ENCODE results near the gene TMEM203. TPM values are rescaled to one million over a fixed set of nuclear protein-coding genes. Genes with fewer than 3 reads are reported as not detected.

Gene TMEM203
- total RNA-seq, 4 donors from 2014 or later: 24.7 to 45.9 (median 32.0) TPM

DNA sequence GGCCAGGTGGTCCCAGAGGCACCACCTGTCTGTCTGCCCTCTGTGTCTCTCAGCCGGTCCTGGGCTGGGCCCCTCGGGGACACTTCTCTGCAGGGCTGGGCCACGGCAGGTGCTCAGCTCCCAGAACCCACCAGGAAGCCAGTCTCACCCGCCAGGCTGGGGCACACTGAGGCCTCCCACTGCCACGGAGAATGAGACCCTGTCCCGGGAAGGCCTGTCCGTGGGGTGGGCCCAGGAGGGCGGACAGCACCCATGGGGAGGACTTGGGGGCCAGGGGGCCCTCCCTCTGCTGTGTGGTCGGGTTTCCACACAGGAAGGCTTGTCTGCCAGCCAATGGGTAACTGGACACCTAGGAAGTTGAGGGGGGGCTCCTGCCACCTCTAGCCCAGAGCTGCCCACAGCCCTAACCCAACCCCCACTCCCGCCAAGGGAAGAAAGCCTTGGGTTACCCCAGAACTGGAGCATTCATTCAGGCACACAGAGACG is 31.5 kb upstream of the TMEM203 start:
- intact Hi-C loops (cut with DNase I; ENCODE audit: low total_unique reads) (loop anchor here (2.0 to 10.0 kb wide), 2 partner anchors 26 to 452 kb away; no protein-coding TSS in a partner anchor), in situ Hi-C loops (cut with MboI; ENCODE audit: low sequenced_read_pairs in 4 of 4) (loop anchor here in 2 of 4 donors (10.0 kb wide), 1 partner anchor 122 kb away; the partner anchor contains the start of gene DPP7 (in 2 of the 2))
- Histone ChIP-seq H3K4me3 (peak overlapping the region; percentile 26 to 46 (median 35)), H3K4me1 (peaks cover 38 to 50% of the 10 kb centered on the region in 2 donors), H3K27ac (peak overlapping the region; percentile 63 to 79 (median 78)), H3K9me3 (no peaks in the 10 kb centered on the region), H3K27me3 (peaks cover 0 to 19% (median 0%) of the 10 kb centered on the region in 3 donors), H3K36me3 (peaks cover 0 to 4% of the 10 kb centered on the region in 2 donors)
- DNase-seq: no peak
- TF ChIP-seq, protein P1, sequence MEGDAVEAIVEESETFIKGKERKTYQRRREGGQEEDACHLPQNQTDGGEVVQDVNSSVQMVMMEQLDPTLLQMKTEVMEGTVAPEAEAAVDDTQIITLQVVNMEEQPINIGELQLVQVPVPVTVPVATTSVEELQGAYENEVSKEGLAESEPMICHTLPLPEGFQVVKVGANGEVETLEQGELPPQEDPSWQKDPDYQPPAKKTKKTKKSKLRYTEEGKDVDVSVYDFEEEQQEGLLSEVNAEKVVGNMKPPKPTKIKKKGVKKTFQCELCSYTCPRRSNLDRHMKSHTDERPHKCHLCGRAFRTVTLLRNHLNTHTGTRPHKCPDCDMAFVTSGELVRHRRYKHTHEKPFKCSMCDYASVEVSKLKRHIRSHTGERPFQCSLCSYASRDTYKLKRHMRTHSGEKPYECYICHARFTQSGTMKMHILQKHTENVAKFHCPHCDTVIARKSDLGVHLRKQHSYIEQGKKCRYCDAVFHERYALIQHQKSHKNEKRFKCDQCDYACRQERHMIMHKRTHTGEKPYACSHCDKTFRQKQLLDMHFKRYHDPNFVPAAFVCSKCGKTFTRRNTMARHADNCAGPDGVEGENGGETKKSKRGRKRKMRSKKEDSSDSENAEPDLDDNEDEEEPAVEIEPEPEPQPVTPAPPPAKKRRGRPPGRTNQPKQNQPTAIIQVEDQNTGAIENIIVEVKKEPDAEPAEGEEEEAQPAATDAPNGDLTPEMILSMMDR (IDR thresholded peaks at IDR 0.05 in 4 of 5, conservative IDR thresholded peaks at IDR 0.05 in 1 of 5): no peak
- TF ChIP-seq POLR2A (IDR thresholded peaks at IDR 0.05): no peak
- no peak for ATAC-seq

DNA sequence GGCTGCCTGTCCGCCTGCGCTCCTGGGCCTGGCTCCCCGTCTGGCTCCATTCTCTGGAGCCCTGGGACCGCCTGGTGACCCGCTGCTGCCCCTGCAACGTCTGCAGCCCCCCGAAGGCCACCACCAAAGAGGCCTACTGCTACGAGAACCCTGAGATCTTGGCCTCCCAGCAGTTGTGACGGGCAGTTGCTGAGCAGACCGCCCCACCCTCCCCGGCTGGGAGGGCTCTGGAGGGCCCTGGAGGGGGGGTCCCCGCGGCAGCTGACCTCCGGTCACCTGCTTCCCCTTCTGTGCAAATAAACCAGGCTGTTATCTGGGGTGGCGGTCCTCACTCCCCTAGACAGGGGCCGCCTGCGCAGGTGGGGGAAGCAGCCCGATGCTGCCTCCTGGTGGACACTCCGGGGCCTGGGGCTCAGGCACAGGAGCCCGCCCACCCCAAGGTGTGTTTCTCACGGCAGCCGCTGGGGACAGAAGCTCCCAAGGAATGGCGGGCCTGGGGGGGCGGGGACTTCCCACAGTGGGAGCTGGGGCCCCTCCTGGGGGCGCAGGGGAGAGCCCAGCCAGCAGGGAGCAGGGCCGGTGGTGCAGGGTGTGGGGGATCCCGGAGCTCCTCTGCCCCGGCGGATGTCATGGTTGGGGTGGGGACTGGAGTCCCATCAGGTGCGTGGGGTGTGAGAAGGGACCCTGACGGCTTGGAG is 30.9 kb upstream of the TMEM203 start:
- in situ Hi-C loops (cut with MboI; ENCODE audit: low sequenced_read_pairs in 4 of 4) (loop anchor here in 2 of 4 donors (10.0 kb wide), 1 partner anchor 122 kb away; the partner anchor contains the start of gene DPP7 (in 2 of the 2)), intact Hi-C loops (cut with DNase I; ENCODE audit: low total_unique reads) (loop anchor here (2.0 to 10.0 kb wide), 2 partner anchors 26 to 452 kb away; no protein-coding TSS in a partner anchor)
- H3K9me3 ChIP-seq: no peaks in the 10 kb centered on the region
- TF ChIP-seq, protein P1 (IDR thresholded peaks at IDR 0.05 in 4 of 5, conservative IDR thresholded peaks at IDR 0.05 in 1 of 5): peak; percentile 98 to 100 (median 99)
- no peak for TF ChIP-seq POLR2A (IDR thresholded peaks at IDR 0.05)
- DNase-seq (peak; percentile 76 to 85), ATAC-seq (peak; percentile 17 to 27)
- H3K36me3 ChIP-seq: no peaks in the 10 kb centered on the region
- peak overlapping the region; percentile 34 to 50 (median 41) for H3K4me3 ChIP-seq
- H3K4me1 ChIP-seq: peaks cover 38 to 47% of the 10 kb centered on the region in 2 donors
- peaks cover 0 to 19% (median 0%) of the 10 kb centered on the region in 3 donors for H3K27me3 ChIP-seq
- peak overlapping the region; percentile 63 to 79 (median 78) for H3K27ac ChIP-seq

DNA sequence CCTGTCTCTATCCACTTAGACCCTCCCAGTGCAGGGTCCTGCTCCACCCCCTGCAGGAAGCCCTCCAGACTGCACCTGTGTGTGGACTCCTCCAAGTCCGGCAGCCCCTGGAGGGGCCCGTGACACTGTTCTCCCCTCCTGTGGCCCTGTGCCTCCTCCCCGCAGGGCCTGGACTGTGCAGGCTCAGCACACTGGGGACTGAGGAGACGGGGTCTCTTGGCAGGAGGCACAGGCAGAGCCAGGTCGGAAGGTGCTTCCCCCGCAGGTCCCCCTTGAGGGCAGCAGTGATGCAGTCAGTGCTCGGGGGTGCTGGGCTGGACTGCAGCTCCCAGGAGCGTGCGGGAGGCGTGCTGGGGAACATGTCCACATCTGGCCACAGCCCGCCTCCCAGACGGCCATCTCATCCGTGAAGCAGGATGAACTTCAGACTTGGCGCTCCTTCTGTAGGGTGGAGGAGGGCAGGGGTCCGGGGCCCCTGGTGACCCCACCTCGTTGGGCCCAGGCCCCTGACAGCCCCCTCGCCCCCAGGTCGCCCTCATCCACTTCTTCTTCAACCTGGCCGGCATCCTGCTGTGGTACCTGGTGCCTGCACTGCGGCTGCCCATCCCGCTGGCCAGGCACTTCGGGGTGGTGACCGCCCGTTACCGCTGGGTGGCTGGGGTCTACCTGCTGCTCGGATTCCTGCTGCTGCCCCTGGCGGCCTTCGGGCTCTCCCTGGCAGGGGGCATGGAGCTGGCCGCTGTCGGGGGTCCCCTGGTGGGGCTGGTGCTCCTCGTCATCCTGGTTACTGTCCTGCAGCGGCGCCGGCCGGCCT is 30.2 kb upstream of the TMEM203 start:
- Histone ChIP-seq H3K9me3 (no peaks in the 10 kb centered on the region), H3K36me3 (no peaks in the 10 kb centered on the region), H3K4me1 (peaks cover 38 to 47% of the 10 kb centered on the region in 2 donors), H3K27ac (no peak overlapping the region), H3K4me3 (peak overlapping the region; percentile 34 to 50 (median 41)), H3K27me3 (peaks cover 3 to 25% (median 6%) of the 10 kb centered on the region in 3 donors)
- ATAC-seq: no peak
- no peak for DNase-seq
- intact Hi-C loops (cut with DNase I; ENCODE audit: low total_unique reads) (loop anchor here (2.0 to 10.0 kb wide), 2 partner anchors 27 to 451 kb away; no protein-coding TSS in a partner anchor), in situ Hi-C loops (cut with MboI; ENCODE audit: low sequenced_read_pairs in 4 of 4) (loop anchor here in 2 of 4 donors (10.0 kb wide), 1 partner anchor 121 kb away; the partner anchor contains the start of gene DPP7 (in 2 of the 2))
- TF ChIP-seq POLR2A (IDR thresholded peaks at IDR 0.05): no peak
- TF ChIP-seq, protein P1 (IDR thresholded peaks at IDR 0.05 in 4 of 5, conservative IDR thresholded peaks at IDR 0.05 in 1 of 5): no peak

DNA sequence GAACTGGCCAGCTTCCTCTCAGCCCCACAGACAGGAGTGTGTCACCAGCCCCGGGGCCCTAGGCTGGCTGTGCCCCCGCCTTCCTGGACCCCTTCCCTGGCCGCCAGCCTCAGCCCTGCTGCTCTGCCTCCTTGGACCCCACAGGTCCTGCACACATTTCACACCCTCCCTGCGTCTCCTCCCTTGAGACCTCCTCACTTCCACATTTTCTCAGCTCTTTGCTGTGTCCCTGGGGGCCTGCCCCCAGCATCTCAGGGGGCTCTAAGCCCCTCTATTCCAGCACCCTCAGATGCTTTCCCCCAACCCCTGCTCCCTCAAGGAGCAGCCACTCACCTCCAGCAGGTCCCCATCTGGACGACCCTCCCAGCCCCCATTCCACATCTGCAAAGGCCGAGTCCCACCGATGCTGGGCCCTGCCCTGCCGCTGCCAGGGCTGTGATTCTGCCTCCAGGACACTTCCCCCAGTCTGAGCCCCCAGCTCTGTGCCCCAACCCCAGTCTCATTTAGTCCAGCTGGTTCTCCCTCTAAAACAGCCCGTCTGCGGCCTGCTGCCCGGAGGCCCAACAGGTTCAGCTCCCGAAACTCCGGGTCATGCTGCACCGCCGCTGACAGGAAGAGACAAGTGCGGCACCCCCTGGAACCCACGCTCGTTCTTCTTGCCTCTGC is 29.4 kb upstream of the TMEM203 start:
- Histone ChIP-seq H3K4me3 (no peak overlapping the region), H3K27ac (no peak overlapping the region), H3K36me3 (no peaks in the 10 kb centered on the region), H3K9me3 (no peaks in the 10 kb centered on the region), H3K4me1 (peaks cover 38 to 45% of the 10 kb centered on the region in 2 donors), H3K27me3 (peaks cover 5 to 32% (median 13%) of the 10 kb centered on the region in 3 donors)
- in situ Hi-C loops (cut with MboI; ENCODE audit: low sequenced_read_pairs in 4 of 4): loop anchor here in 2 of 4 donors (10.0 kb wide), 1 partner anchor 120 kb away; the partner anchor contains the start of gene DPP7 (in 2 of the 2)
- DNase-seq (no peak), ATAC-seq (no peak)
- intact Hi-C loops (cut with DNase I; ENCODE audit: low total_unique reads): loop anchor here (10.0 kb wide), 1 partner anchor 450 kb away; no protein-coding TSS in a partner anchor
- TF ChIP-seq POLR2A (IDR thresholded peaks at IDR 0.05): no peak
- TF ChIP-seq, protein P1 (IDR thresholded peaks at IDR 0.05 in 4 of 5, conservative IDR thresholded peaks at IDR 0.05 in 1 of 5): no peak

Measured in gastrocnemius medialis (tissue), 4 donors.